ENCODE measurements around the gene NBAS. TPM values are rescaled to one million over a fixed set of nuclear protein-coding genes. Genes with fewer than 3 reads are reported as not detected.

The NBAS gene
- total and polyA plus RNA-seq, 10 of the 15 experiments (the other 5 are each of a cell fraction or from before 2014, with no cell fraction given) = 4.3 to 32.7 (median 20.8) TPM

DNA sequence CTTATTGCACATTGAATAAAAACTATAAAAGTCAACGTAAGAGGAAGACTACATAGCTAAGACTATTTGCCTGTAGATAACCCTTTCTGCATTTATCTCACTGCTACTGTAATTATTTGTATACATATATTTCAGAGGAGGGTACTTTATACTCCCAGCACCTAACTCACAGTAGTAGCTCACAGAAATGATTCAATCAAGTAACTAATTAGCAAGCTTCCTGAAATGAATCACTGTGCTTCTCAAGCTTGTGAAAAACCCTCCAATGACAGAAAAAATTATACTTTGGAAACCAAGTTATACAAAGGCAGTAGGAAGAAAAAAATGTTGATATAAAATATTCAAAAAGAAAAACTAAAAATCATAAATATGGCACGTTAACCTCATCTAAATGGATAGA is 124.9 kb downstream of the NBAS start:
- no peak overlapping the region for H3K9ac ChIP-seq (ENCODE audit: control insufficient read depth, insufficient read depth, low read length)
- H3K9me3 ChIP-seq (replicated peaks; ENCODE audit: control insufficient read depth, insufficient read depth, low read length) = no peaks in the 10 kb centered on the region
- H4K20me1 ChIP-seq (ENCODE audit: control insufficient read depth, insufficient read depth) = no peaks in the 10 kb centered on the region
- ChIA-PET RAD21 (ENCODE audit: unreplicated experiment) (no interaction called here), SMC1A (ENCODE audit: uncharacterized antibody, unreplicated experiment) (interaction anchor here (0.7 to 1.4 kb wide), 2 partner anchors 10 to 1321 kb away, joined by 3 read pairs; no protein-coding TSS in a partner anchor), CTCF (interaction anchor here (0.8 to 2.2 kb wide), 2 partner anchors 13 to 141 kb away, joined by 3 to 4 read pairs; no protein-coding TSS in a partner anchor), POLR2A (interaction anchor here (1.2 kb wide), 1 partner anchor 13 kb away, joined by 3 read pairs; no protein-coding TSS in a partner anchor)
- DNase-seq (ENCODE audit: low read depth, low spot score) = no peak
- BruUV-seq (replicated peaks) = no TSS peak
- WGBS (ENCODE audit: insufficient coverage, insufficient replicate concordance, low lambda C conversion rate, missing lambda C conversion rate) = 98% methylated on average over 2 of the region's 2 CpGs
- no peaks in the 10 kb centered on the region for H3K4me1 ChIP-seq (ENCODE audit: control insufficient read depth, insufficient read depth, low read length)
- H3K4me3 ChIP-seq = no peak overlapping the region
- H2AFZ ChIP-seq (ENCODE audit: control insufficient read depth, low read depth, low read length) = no peak overlapping the region
- no peaks in the 10 kb centered on the region for H3K36me3 ChIP-seq (ENCODE audit: control insufficient read depth in 2 of 2, insufficient read depth in 2 of 2, low read length in 1 of 2)
- TF ChIP-seq EGR1 (IDR thresholded peaks at IDR 0.05; ENCODE audit: borderline replicate concordance in 1 of 2, low read depth in 2 of 2, low read length in 2 of 2) (no peak), JUND (IDR thresholded peaks at IDR 0.05; ENCODE audit: low read depth, low read length) (no peak), RELA (IDR thresholded peaks at IDR 0.05; ENCODE audit: borderline replicate concordance, partially characterized antibody) (no peak), POU2F2 (IDR thresholded peaks at IDR 0.05; ENCODE audit: borderline replicate concordance, low read depth, low read length) (no peak), NR2C2 (IDR thresholded peaks at IDR 0.05; ENCODE audit: borderline replicate concordance, control insufficient read depth, insufficient read length, low read depth) (no peak), ZNF217 (IDR thresholded peaks at IDR 0.05) (no peak), RAD21 (IDR thresholded peaks at IDR 0.05; ENCODE audit: insufficient read depth, low read depth, low read length) (no peak), IKZF1 (conservative IDR thresholded peaks at IDR 0.05) (no peak)
- TF ChIP-seq, protein P1, sequence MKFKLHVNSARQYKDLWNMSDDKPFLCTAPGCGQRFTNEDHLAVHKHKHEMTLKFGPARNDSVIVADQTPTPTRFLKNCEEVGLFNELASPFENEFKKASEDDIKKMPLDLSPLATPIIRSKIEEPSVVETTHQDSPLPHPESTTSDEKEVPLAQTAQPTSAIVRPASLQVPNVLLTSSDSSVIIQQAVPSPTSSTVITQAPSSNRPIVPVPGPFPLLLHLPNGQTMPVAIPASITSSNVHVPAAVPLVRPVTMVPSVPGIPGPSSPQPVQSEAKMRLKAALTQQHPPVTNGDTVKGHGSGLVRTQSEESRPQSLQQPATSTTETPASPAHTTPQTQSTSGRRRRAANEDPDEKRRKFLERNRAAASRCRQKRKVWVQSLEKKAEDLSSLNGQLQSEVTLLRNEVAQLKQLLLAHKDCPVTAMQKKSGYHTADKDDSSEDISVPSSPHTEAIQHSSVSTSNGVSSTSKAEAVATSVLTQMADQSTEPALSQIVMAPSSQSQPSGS (IDR thresholded peaks at IDR 0.05; ENCODE audit: low read length) = no peak
- TF ChIP-seq, protein P2, sequence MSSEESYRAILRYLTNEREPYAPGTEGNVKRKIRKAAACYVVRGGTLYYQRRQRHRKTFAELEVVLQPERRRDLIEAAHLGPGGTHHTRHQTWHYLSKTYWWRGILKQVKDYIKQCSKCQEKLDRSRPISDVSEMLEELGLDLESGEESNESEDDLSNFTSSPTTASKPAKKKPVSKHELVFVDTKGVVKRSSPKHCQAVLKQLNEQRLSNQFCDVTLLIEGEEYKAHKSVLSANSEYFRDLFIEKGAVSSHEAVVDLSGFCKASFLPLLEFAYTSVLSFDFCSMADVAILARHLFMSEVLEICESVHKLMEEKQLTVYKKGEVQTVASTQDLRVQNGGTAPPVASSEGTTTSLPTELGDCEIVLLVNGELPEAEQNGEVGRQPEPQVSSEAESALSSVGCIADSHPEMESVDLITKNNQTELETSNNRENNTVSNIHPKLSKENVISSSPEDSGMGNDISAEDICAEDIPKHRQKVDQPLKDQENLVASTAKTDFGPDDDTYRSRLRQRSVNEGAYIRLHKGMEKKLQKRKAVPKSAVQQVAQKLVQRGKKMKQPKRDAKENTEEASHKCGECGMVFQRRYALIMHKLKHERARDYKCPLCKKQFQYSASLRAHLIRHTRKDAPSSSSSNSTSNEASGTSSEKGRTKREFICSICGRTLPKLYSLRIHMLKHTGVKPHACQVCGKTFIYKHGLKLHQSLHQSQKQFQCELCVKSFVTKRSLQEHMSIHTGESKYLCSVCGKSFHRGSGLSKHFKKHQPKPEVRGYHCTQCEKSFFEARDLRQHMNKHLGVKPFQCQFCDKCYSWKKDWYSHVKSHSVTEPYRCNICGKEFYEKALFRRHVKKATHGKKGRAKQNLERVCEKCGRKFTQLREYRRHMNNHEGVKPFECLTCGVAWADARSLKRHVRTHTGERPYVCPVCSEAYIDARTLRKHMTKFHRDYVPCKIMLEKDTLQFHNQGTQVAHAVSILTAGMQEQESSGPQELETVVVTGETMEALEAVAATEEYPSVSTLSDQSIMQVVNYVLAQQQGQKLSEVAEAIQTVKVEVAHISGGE (CRISPR knock-in tag; IDR thresholded peaks at IDR 0.05) = no peak
- H3K4me2 ChIP-seq (ENCODE audit: control insufficient read depth, insufficient read depth) = no peak overlapping the region
- no peaks in the 10 kb centered on the region for H3K79me2 ChIP-seq (ENCODE audit: control insufficient read depth, insufficient read depth, low read length)
- H3K27me3 ChIP-seq (replicated peaks in 1 of 2; ENCODE audit: control insufficient read depth in 2 of 2, insufficient read depth in 2 of 2, low read length in 1 of 2) = no peaks in the 10 kb centered on the region
- FAIRE-seq = no peak
- intact Hi-C loops (cut with micrococcal nuclease; ENCODE audit: unreplicated experiment) = no loop called here
- ATAC-seq = no peak
- no peak overlapping the region for H3K27ac ChIP-seq (ENCODE audit: control insufficient read depth, insufficient read depth)
- in situ Hi-C loops (cut with MboI) = no loop called here

Data from GM12878 (cell line).